ENCODE measurements around the gene FAM162A.

- TF ChIP-seq CTCF (IDR thresholded peaks at IDR 0.05 in 8 of 11, conservative IDR thresholded peaks at IDR 0.05 in 3 of 11) (peak in 1 of 11 experiments; percentile 17), POLR2A (IDR thresholded peaks at IDR 0.05) (no peak)
These were observed 905 bp upstream of the FAM162A start, which contains the start of gene MIX23 for GRCh38 chr3:122382888-122383666.

Data from spleen (tissue), 7 donors.